HCT116 (cell line): Measurements from ENCODE around the gene GEN1. TPM values are rescaled to one million over a fixed set of nuclear protein-coding genes. Genes with fewer than 3 reads are reported as not detected.

Experiments
- ATAC-seq: fragments of 200-7000 bp; cut with Tn5 transposase; 2 replicates; pipeline ENCODE4 v1.9.1; 2020; ENCODE audit warnings: mild to moderate bottlenecking, moderate library complexity
- BruUV-seq: library from RNA; stranded (reverse); fragments of 400-500 nt; replicated peaks from 2 replicates; lab custom pipeline; 2021; lab: Mats Ljungman, UMichigan
- CTCF ChIA-PET: fragments of 300-600 bp; sonication (Branson Sonifier 250); formaldehyde crosslinking; loops from one replicate; lab custom pipeline; 2021; ENCODE audit warnings: antibody characterized with exemption; lab: Charles Lee
- POLR2A ChIA-PET: fragments of 300-600, 350-600 bp; sonication (Branson Sonifier 250); formaldehyde crosslinking; loops from one replicate; lab custom pipeline; 2021; ENCODE audit warnings: antibody characterized with exemption; lab: Charles Lee
- RAD21 ChIA-PET, 2 experiments: fragments of 300-600 bp; sonication (Branson Sonifier 250); formaldehyde crosslinking; loops; one replicate each; lab custom pipeline; 2023; ENCODE audit warnings: low total read pairs in 2 of 2; ENCODE audit not compliant: uncharacterized antibody in 2 of 2, unreplicated experiment in 2 of 2, low non-redundant PET in 1 of 2; lab: Charles Lee
- DNase-seq: peaks from one replicate; pipeline ENCODE4 v3.0.0-alpha.2; 2010; ENCODE audit warnings: low read depth, low spot score
- H2AFZ ChIP-seq: fragments of 200-600 bp; shearing (Covaris generic), sonication (generic); 2 replicates; pipeline ENCODE4 v1.6.1; 2017; ENCODE audit warnings: low read depth, mixed run types, mixed read lengths, antibody characterized with exemption, low read length; ENCODE audit not compliant: poor library complexity, severe bottlenecking
- H3K27ac ChIP-seq: 2 replicates; pipeline ENCODE4 v1.5.1; 2012; ENCODE audit warnings: low read depth, low read length
- H3K27me3 ChIP-seq: fragments of 200-600 bp; sonication (generic); 2 replicates; pipeline ENCODE4 v1.6.1; 2016; ENCODE audit warnings: mixed run types, low read length, mixed read lengths; ENCODE audit not compliant: insufficient read depth
- H3K36me3 ChIP-seq, 2 experiments: fragments of 200-500 bp in 1 of 2; fragments of 200-600 bp in 1 of 2; sonication (Bioruptor generic) in 1 of 2; sonication (generic) in 1 of 2; 2 replicates each; pipeline versions ENCODE4 v1.5.1 to v1.6.1; 2014 to 2016; ENCODE audit warnings: low read length in 2 of 2, inconsistent platforms in 1 of 2, mixed read lengths in 1 of 2, mixed run types in 1 of 2; ENCODE audit not compliant: insufficient read depth in 2 of 2, control insufficient read depth in 1 of 2
- H3K4me1 ChIP-seq, 2 experiments: fragments of 200-600 bp in 1 of 2; sonication (generic) in 1 of 2; 2 replicates each; pipeline versions ENCODE4 v1.5.1 to v1.6.1; 2012 to 2017; ENCODE audit warnings: low read length in 2 of 2, inconsistent platforms in 1 of 2, mild to moderate bottlenecking in 1 of 2, mixed read lengths in 1 of 2, mixed run types in 1 of 2, moderate library complexity in 1 of 2; ENCODE audit not compliant: insufficient read depth in 2 of 2, control insufficient read depth in 1 of 2
- H3K4me2 ChIP-seq: fragments of 200-600 bp; sonication (generic); 2 replicates; pipeline ENCODE4 v1.6.1; 2017; ENCODE audit warnings: mixed run types, low read length, mixed read lengths
- H3K4me3 ChIP-seq, 2 experiments: fragments of 200-600 bp in 1 of 2; sonication (generic) in 1 of 2; replicated peaks in 1 of 2; 2 replicates each; pipeline ENCODE4 v1.5.1; 2011 to 2016; ENCODE audit warnings: low read length in 2 of 2, control low read depth in 1 of 2, low read depth in 1 of 2, mild to moderate bottlenecking in 1 of 2, mixed read lengths in 1 of 2, mixed run types in 1 of 2
- H3K79me2 ChIP-seq: fragments of 200-600 bp; sonication (generic); 2 replicates; pipeline ENCODE4 v1.6.1; 2017; ENCODE audit warnings: mild to moderate bottlenecking, mixed run types, low read length, moderate library complexity, mixed read lengths; ENCODE audit not compliant: insufficient read depth
- H3K9ac ChIP-seq: fragments of 200-600 bp; sonication (generic); 2 replicates; pipeline ENCODE4 v1.6.1; 2016; ENCODE audit warnings: low read length, mixed read lengths
- H3K9me2 ChIP-seq: fragments of 200-600 bp; sonication (generic), shearing (Covaris generic); 2 replicates; pipeline ENCODE4 v1.6.1; 2017; ENCODE audit warnings: mixed run types, mild to moderate bottlenecking, moderate library complexity; ENCODE audit not compliant: insufficient read depth
- H3K9me3 ChIP-seq, 2 experiments: fragments of 200-500 bp in 1 of 2; fragments of 200-600 bp in 1 of 2; sonication (Bioruptor generic) in 1 of 2; sonication (generic) in 1 of 2; 2 replicates each; pipeline ENCODE4 v1.6.1; 2014 to 2017; ENCODE audit warnings: low read length in 2 of 2, mixed read lengths in 2 of 2, inconsistent platforms in 1 of 2, low read depth in 1 of 2, mild to moderate bottlenecking in 1 of 2, mixed run types in 1 of 2, moderate library complexity in 1 of 2; ENCODE audit not compliant: control insufficient read depth in 1 of 2, insufficient read depth in 1 of 2
- H4K20me1 ChIP-seq: fragments of 200-600 bp; sonication (generic), shearing (Covaris generic); 2 replicates; pipeline ENCODE4 v1.6.1; 2017; ENCODE audit warnings: mixed run types, mild to moderate bottlenecking, moderate library complexity; ENCODE audit not compliant: insufficient read depth
- CEBPB ChIP-seq: IDR thresholded peaks from 2 replicates; pipeline ENCODE4 v1.6.1; 2012; ENCODE audit warnings: low read depth
- CTCF ChIP-seq, 3 experiments: fragments of 200-600 bp in 1 of 3; sonication (generic) in 1 of 3; IDR thresholded peaks in 2 of 3; conservative IDR thresholded peaks in 1 of 3; 2 replicates each; pipeline ENCODE4 v1.5.1; 2012 to 2017; ENCODE audit warnings: low read depth in 2 of 3, low read length in 2 of 3, antibody characterized with exemption in 1 of 3, borderline replicate concordance in 1 of 3, control low read depth in 1 of 3, mild to moderate bottlenecking in 1 of 3, mixed read lengths in 1 of 3, mixed run types in 1 of 3, moderate library complexity in 1 of 3; ENCODE audit not compliant: insufficient read depth in 1 of 3
- EGR1 ChIP-seq: IDR thresholded peaks from 2 replicates; pipeline ENCODE4 v1.6.1; 2012; ENCODE audit warnings: low read depth
- EZH2 ChIP-seq: fragments of 200-600 bp; sonication (generic); IDR thresholded peaks from 2 replicates; pipeline ENCODE4 v1.6.1; 2017; ENCODE audit warnings: antibody characterized with exemption, mixed run types
- EZH2phosphoT487 ChIP-seq: fragments of 200-600 bp; IDR thresholded peaks from 2 replicates; pipeline ENCODE4 v1.6.1; 2018; ENCODE audit warnings: antibody characterized with exemption, borderline replicate concordance
- POLR2AphosphoS5 ChIP-seq: IDR thresholded peaks from 2 replicates; pipeline ENCODE4 v1.6.1; 2011; ENCODE audit warnings: mild to moderate bottlenecking, low read depth, low read length, moderate library complexity
- REST ChIP-seq: IDR thresholded peaks from 2 replicates; pipeline ENCODE4 v1.6.1; 2012; ENCODE audit warnings: low read depth
- SIN3A ChIP-seq: IDR thresholded peaks from 2 replicates; pipeline ENCODE4 v1.6.1; 2012; ENCODE audit warnings: low read depth
- SP1 ChIP-seq: IDR thresholded peaks from 2 replicates; pipeline ENCODE4 v1.6.1; 2012; ENCODE audit warnings: low read depth
- SRF ChIP-seq: IDR thresholded peaks from 2 replicates; pipeline ENCODE4 v1.6.1; 2012; ENCODE audit warnings: low read depth
- TCF7L2 ChIP-seq: IDR thresholded peaks from 2 replicates; pipeline ENCODE4 v1.7.0; 2011; ENCODE audit warnings: borderline replicate concordance, inconsistent platforms; ENCODE audit not compliant: insufficient read depth, insufficient read length; ENCODE audit errors: extremely low read depth
- YY1 ChIP-seq: IDR thresholded peaks from 2 replicates; pipeline ENCODE4 v1.6.1; 2011; ENCODE audit warnings: low read length, low read depth, moderate library complexity, mild to moderate bottlenecking; ENCODE audit not compliant: insufficient replicate concordance; ENCODE audit errors: extremely low read depth
- ZFX ChIP-seq: fragments of 450-650 bp; IDR thresholded peaks from 2 replicates; pipeline ENCODE4 v1.6.1; 2017
- ZNF274 ChIP-seq: fragments of 200-500 bp; sonication (Bioruptor generic); IDR thresholded peaks from 2 replicates; pipeline ENCODE4 v1.6.1; 2014; ENCODE audit warnings: mild to moderate bottlenecking, low read depth, low read length, inconsistent platforms
- intact Hi-C: fragments of 100-400 bp; cut with micrococcal nuclease; formaldehyde crosslinking; loops from 2 replicates; pipeline ENCODE4 v1.10.0; 2022
- total RNA-seq: library from RNA; stranded (reverse); gene quantifications from one replicate; pipeline ENCODE4 v1.2.1, GENCODE V29; 2021; ENCODE audit not compliant: unreplicated experiment
- TF ChIP-seq, protein P1 (sequence below): IDR thresholded peaks from 2 replicates; pipeline ENCODE4 v1.6.1; 2012
- TF ChIP-seq, protein P2 (sequence below): IDR thresholded peaks from 2 replicates; pipeline ENCODE4 v1.6.1; 2012

Gene GEN1
- total RNA-seq, 1 experiment from 2014 or later: 19.7 TPM

DNA sequence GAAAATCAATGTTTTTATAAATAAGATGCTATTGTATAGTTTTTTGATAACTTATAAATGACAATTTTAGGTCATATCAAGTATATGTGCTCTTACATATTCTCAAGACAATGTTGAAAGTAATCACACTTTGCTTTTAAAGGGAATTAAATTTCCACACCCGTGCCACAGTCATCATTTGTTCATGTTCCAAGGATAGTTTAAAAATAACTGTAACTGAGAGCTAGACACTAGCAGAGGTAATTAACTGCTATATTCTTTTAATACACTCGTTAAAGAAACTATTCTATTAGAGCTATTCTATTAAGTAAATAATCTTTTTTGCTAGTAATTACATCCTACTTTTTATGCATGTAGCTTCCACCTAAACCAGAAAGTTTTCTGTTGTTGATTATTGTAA is 18.0 kb downstream of the GEN1 start:
- TF ChIP-seq ZFX (no peak), SIN3A (no peak), CEBPB (no peak), ZNF274 (no peak), TCF7L2 (no peak), REST (no peak), EGR1 (no peak)
- H3K4me3 ChIP-seq: no peak overlapping the region
- no peak for DNase-seq
- ChIA-PET RAD21 (no interaction called here), CTCF (no interaction called here), POLR2A (no interaction called here)
- peaks cover 9 to 21% of the 10 kb centered on the region in 2 experiments for H3K36me3 ChIP-seq
- intact Hi-C loops: no loop called here
- H3K9me2 ChIP-seq: no peaks in the 10 kb centered on the region
- H3K27me3 ChIP-seq: no peaks in the 10 kb centered on the region
- H3K4me2 ChIP-seq: no peak overlapping the region
- no peak overlapping the region for H3K27ac ChIP-seq
- H3K9ac ChIP-seq: no peak overlapping the region
- BruUV-seq: no TSS peak
- H3K9me3 ChIP-seq: no peaks in the 10 kb centered on the region
- H3K4me1 ChIP-seq: no peaks in the 10 kb centered on the region
- H3K79me2 ChIP-seq: no peaks in the 10 kb centered on the region
- no peak overlapping the region for H2AFZ ChIP-seq
- H4K20me1 ChIP-seq: no peaks in the 10 kb centered on the region; the same call in 1 of the 2 replicates
- no peak for ATAC-seq

DNA sequence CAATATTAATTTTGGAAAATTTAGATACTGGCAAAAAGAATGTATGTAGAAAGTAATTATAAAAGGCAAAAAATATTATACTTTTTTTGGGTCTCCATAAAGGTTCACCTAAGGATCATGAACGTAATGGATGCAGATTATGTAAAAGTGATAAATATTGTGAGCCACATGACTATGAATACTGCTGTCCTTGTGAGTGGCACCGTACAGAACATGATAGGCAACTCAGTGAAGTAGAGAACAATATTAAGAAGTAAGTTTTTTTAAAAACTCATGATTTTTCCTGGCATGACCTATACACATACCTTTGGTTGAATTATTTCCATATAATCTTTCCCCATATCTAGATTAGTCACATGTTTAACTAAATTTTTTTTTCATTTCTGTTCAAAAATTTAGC is 18.6 kb downstream of the GEN1 start:
- Histone ChIP-seq H4K20me1 (no peaks in the 10 kb centered on the region), H3K4me3 (no peak overlapping the region), H3K9me2 (no peaks in the 10 kb centered on the region), H3K9ac (no peak overlapping the region), H3K36me3 (peaks cover 9 to 21% of the 10 kb centered on the region in 2 experiments), H3K4me2 (no peak overlapping the region), H3K4me1 (no peaks in the 10 kb centered on the region), H3K79me2 (no peaks in the 10 kb centered on the region), H3K27me3 (no peaks in the 10 kb centered on the region), H3K9me3 (no peaks in the 10 kb centered on the region), H2AFZ (no peak overlapping the region), H3K27ac (no peak overlapping the region)
- no peak for DNase-seq
- TF ChIP-seq POLR2AphosphoS5 (no peak), CTCF (IDR thresholded peaks at IDR 0.05 in 2 of 3, conservative IDR thresholded peaks at IDR 0.05 in 1 of 3; ENCODE audit: borderline replicate concordance in 1 of 3, insufficient read depth in 1 of 3, low read depth in 2 of 3, low read length in 2 of 3) (no peak), SRF (no peak), YY1 (no peak), EZH2 (no peak), EZH2phosphoT487 (no peak), SP1 (no peak)
- TF ChIP-seq, protein P1, sequence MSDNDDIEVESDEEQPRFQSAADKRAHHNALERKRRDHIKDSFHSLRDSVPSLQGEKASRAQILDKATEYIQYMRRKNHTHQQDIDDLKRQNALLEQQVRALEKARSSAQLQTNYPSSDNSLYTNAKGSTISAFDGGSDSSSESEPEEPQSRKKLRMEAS: no peak
- TF ChIP-seq, protein P2, sequence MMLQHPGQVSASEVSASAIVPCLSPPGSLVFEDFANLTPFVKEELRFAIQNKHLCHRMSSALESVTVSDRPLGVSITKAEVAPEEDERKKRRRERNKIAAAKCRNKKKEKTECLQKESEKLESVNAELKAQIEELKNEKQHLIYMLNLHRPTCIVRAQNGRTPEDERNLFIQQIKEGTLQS: no peak
- CTCF ChIA-PET: no interaction called here
- ATAC-seq: no peak
- intact Hi-C loops: no loop called here
- POLR2A ChIA-PET: no interaction called here
- RAD21 ChIA-PET: no interaction called here
- no TSS peak for BruUV-seq
